Stimulated activated CD4-positive, alpha-beta T cell treated with anti-CD3 and anti-CD28 coated beads, Interleukin-15, amount 100 ng/mL, for 24 hours (primary cell): ENCODE data around the gene SMCR8.
"Not testable (repeated sequence)": the region's sequence is repeated elsewhere in the genome, so short reads cannot be mapped to it uniquely, and the experiment has no call there.

Experiments
- DNase-seq: peaks from one replicate; pipeline ENCODE4 v3.0.0-alpha.2; 2020

Gene SMCR8

GRCh38 chr17:18314731-18315561 lies at the start of gene SMCR8, which contains the start of gene TOP3A:
Gene SMCR8, plus strand, starts transcription at chr17:18315293. Its CDS starts 497 bp downstream, at chr17:18315790.
Gene TOP3A, minus strand, starts transcription at chr17:18314994. Its CDS starts 216 bp downstream, at chr17:18314778.
- peak; percentile 99 for DNase-seq

GRCh38 chr17:18267366-18267765 lies 47.7 kb upstream of the SMCR8 start:
- DNase-seq: no peak

GRCh38 chr17:18267927-18268711 lies 47.0 kb upstream of the SMCR8 start:
- no peak for DNase-seq

GRCh38 chr17:18270046-18270931 lies 44.8 kb upstream of the SMCR8 start:
- DNase-seq: no peak

- DNase-seq: no peak
Measured at GRCh38 chr17:18277076-18277475, 38.0 kb upstream of the SMCR8 start.

GRCh38 chr17:18278867-18279266 lies 36.2 kb upstream of the SMCR8 start:
- DNase-seq: no peak

GRCh38 chr17:18280249-18280648 lies 34.8 kb upstream of the SMCR8 start:
- no peak for DNase-seq

GRCh38 chr17:18280766-18281371 lies 34.2 kb upstream of the SMCR8 start:
- no peak for DNase-seq

- no peak for DNase-seq
Measured at GRCh38 chr17:18281788-18282187, 33.3 kb upstream of the SMCR8 start.

- no peak for DNase-seq
Measured at GRCh38 chr17:18285296-18285695, 29.8 kb upstream of the SMCR8 start.

GRCh38 chr17:18291718-18292540 lies 23.2 kb upstream of the SMCR8 start:
- DNase-seq: no peak

- not testable (repeated sequence) for DNase-seq
Measured at GRCh38 chr17:18298061-18298460, 17.0 kb upstream of the SMCR8 start.

GRCh38 chr17:18300725-18301480 lies 14.2 kb upstream of the SMCR8 start:
- no peak for DNase-seq

GRCh38 chr17:18303206-18303605 lies 11.9 kb upstream of the SMCR8 start:
- DNase-seq: not testable (repeated sequence)

- no peak for DNase-seq
Measured at GRCh38 chr17:18309202-18309601, 5.9 kb upstream of the SMCR8 start.

- DNase-seq: peak; percentile 12
Measured at GRCh38 chr17:18314059-18314730, 898 bp upstream of the SMCR8 start.

GRCh38 chr17:18315562-18315922 lies 449 bp downstream of the SMCR8 start:
- DNase-seq: peak; percentile 22

- DNase-seq: no peak
Measured at GRCh38 chr17:18315961-18316360, 868 bp downstream of the SMCR8 start.

- DNase-seq: no peak
Measured at GRCh38 chr17:18318117-18318516, 3.0 kb downstream of the SMCR8 start.

GRCh38 chr17:18318771-18319450 lies 3.8 kb downstream of the SMCR8 start:
- DNase-seq: no peak
